HG02571 (cell line): ENCODE measurements around the gene KIZ.

Experiments used
- ATAC-seq: cut with Tn5 transposase; IDR thresholded peaks from one replicate; pipeline ENCODE4 v1.9.1; 2021; ENCODE audit warnings: mild to moderate bottlenecking, moderate library complexity; ENCODE audit not compliant: unreplicated experiment

Gene KIZ

DNA sequence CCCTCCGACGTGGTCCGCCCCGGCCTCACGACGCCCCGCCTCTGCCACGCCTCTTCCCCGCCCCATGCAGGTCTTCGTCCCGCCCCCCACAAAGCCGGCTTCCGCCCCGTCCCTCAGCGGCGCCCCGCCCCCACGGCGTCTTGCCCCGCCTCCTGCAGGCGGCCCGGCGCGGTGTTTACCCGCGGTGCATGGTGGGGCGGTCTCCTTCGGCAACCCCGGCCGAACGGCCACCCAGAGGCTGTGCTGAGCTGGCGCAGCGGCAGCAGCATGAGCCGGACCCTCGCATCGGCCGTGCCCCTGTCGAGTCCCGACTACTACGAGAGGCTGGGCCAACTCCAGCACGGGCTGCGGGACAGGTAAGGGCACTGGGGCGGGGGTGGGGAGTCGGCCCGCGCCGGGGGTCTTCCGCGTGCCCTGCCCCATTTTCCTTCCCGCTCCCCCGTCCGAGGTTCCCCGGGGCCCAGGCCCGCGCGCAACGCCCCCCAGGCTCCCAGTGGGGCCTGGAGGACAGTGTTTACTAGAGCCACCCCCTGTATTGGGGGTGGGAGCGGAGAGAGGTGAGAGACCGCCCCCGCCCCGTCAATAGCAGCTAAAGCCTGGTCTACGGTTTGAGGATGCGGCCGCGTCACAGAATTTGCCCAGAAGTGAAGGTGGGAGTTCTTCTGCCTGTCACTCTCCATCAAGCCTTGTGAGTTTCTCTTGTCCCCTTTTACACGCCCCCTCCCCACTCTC is at the start of gene KIZ:
KIZ (plus strand) TSS at position 234 of the 732 bp plus-strand sequence; CDS start at position 268, 34 bp downstream.
- peak; percentile 96 for ATAC-seq

DNA sequence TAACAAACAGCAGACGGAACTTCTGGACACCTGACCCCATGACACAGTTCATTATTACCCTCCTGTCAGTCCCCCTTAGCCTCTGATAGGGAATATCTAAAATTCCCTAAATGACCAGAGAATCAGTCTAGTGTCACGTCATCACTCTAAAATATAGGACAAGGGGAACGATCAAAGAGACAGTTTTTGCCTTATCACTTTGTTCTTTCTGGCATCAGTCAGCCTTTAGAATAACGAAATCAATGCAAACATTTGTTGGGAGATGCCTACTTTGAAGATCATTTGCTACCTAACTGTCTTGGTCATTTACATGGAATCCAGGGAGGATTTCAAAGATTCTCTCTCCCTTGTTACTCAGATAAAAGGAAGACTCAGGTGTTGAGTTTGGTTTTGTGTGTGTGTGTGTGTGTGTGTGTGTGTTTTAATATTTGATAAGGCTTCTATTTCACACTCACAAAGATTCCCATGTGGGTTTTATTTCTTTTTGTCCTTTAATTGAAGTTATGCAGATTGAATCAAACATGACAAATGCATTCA is 48.0 kb upstream of the KIZ start:
- ATAC-seq: no peak

GRCh38 chr20:21082584-21082983 is 43.3 kb upstream of the KIZ start:
- ATAC-seq: no peak

- no peak for ATAC-seq
These were observed 42.0 kb upstream of the KIZ start for GRCh38 chr20:21083825-21084325.

DNA sequence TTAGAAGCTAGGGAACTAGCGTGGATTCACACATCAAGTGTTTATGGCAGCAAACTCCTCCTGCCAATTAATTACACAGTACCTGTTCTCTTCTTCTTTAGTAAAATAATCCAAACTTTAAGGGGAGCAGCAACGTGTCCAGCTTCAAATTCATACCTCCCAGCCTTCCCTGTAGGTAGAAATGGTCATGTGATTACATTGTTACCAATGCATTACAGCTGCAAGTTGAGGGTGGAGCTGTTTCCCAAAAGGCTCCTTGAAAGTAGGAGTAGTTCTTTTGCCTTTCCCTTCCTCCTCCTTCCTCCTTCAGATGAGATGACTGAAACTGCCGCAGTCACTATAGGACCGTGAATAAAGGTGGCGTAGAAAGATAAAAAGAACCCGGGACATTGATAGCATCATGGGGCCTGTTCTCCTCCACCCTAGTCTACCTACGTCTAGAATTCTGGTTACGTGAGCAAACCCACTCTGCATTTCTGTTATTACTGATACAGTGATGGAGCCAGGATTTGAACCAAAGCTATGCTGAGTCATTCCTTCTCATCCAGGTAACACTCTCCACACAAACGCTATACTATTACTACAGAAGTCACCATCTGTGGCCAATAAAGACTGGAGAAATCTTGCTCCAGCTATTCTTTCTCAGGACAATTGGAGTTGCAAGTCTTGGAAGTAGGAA is 37.9 kb upstream of the KIZ start:
- ATAC-seq: no peak

DNA sequence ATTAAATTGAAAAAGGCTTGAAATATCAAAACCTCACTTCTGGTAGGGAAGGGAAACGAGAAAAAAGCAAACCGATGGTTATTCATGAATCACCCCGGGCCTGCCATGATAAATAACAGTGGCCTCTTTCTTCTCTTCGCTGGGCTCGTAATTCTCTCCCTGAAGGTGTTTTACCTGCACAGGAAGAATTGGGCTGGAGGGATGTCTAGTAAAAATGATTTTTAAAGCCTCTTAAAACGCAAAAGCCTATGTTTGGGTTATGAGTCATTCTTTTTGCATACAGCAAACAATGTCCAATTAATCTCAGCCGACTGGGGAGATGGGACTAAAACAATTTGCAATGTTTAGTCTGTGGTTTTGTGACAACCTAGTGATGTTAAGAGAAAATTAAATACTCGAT is 36.5 kb upstream of the KIZ start:
- ATAC-seq: no peak

DNA sequence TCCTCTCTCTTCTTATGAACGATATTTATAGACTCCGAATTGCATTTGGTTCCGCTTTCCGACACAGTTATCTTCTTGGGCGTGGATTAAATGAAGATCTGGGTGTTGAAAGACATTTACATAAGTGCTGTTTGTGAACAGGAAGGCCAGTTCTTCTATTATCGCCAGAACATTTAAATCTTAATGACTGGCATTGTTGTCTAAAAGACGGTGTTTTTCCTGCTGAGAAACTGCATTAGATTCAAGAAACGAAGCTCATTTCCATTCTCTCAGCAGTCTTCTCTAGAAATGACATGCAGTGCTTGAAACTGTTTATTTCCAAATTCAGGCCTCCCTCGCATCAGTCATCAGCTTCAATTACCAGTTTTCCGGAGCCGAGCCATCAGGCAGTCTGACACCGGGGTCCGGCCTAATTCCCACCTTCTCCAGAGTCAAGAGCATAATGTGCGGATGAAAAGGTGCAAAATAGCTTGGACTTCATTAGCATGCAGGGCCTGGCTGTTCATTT is 35.7 kb upstream of the KIZ start:
- ATAC-seq: no peak

DNA sequence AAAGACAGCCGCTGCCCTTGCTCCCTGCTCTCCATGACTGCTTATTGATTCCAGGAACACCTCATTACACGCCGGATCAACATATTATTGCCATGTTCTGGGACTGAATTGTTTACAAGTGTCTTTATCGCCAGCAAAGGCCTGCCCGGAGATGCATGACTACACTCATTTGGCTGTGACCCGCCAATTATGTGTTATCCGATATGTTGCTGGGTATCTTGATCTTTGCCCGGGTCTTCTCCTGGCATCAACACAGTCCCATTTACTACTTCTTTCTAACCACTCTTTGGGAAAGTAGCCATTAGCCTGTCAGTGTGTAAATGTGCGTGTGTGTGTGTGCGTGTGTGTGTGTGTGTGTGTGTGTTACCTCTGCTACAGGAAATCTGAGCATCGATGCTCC is 35.2 kb upstream of the KIZ start:
- no peak for ATAC-seq

DNA sequence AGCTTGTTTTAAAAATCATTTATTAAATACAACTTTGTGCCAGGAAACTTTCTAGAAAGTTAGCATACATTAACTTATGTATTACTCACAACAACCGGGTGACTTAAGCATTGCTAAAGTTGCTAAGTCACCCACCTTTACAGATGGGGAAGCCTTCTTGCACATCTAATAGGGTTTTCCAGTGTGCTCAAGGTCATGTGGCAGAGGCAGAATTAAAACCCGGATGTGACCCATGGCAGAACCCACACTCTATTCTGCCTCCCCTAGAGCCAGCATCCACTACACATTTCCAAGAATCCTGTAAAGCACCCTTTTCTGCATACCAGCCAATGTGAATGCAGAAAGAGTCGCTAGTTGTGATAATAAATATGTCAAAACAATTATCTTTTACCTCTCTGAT is 33.1 kb upstream of the KIZ start:
- ATAC-seq: no peak

- no peak for ATAC-seq
These were observed 29.4 kb upstream of the KIZ start for GRCh38 chr20:21096321-21097043.

GRCh38 chr20:21099751-21100577 is 25.9 kb upstream of the KIZ start:
- ATAC-seq: no peak

- ATAC-seq: no peak
These were observed 25.1 kb upstream of the KIZ start for GRCh38 chr20:21100578-21101452.

DNA sequence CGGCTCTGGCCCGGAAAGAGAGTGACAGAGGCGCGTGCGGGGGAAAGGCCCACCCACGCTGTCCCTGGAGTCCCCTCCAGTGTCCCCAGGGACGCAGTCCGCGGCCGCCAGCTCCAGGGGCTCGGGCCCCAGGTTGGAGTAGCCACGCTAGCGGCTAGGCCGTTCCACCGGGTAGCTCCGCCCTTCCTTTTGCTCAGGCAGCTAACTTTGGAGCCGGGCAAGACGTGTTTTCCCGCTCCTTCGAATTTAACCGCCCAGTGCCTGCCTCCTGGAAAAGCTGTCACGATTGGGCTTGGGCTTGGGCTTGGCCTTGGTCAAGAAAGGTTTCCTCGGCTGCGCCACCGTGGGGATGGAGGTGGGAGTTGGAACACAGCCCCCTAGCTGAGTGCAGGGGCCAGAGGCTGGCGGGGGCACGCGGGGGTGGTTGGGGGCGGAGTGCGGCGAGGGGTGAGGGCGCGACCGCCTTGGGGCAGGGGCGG is 24.4 kb upstream of the KIZ start:
- no peak for ATAC-seq

- no peak for ATAC-seq
These were observed 23.8 kb upstream of the KIZ start for GRCh38 chr20:21101932-21102575.

- ATAC-seq: no peak
These were observed 23.1 kb upstream of the KIZ start for GRCh38 chr20:21102603-21103311.

GRCh38 chr20:21103582-21104465 is 22.1 kb upstream of the KIZ start:
- ATAC-seq: no peak

DNA sequence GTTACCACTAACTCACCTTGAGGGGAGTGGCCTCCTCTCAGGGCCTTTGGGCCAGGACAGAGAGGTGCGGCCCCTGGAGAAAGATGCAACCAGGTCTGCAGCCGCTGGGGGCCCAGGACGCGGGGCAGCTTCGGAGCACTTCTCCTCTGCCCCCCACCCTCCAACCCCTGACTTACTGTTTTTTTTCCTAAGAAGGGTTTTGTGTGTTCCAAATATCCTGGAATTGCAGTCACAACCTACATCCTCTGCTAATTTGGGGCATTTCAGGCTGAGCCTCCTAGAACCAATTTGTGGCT is 21.5 kb upstream of the KIZ start:
- ATAC-seq: no peak
